ENCODE data around the gene KLHL29.

- TF ChIP-seq POLR2A (IDR thresholded peaks at IDR 0.05) (no peak), CTCF (IDR thresholded peaks at IDR 0.05) (no peak)
These were observed 283.9 kb downstream of the KLHL29 start for GRCh38 chr2:23668756-23669304.

Data from thyroid gland (tissue), 4 donors.